GM12878 (cell line): Measurements from ENCODE around the gene ERLEC1. TPM values are rescaled to one million over a fixed set of nuclear protein-coding genes. Genes with fewer than 3 reads are reported as not detected.

Experiments
- ATAC-seq: fragments of 200-7000 bp; cut with Tn5 transposase; 3 replicates; pipeline ENCODE4 v1.9.1; 2020; ENCODE audit warnings: mild to moderate bottlenecking, moderate library complexity
- BruUV-seq: library from RNA; stranded (reverse); fragments of 400-500 nt; replicated peaks from 2 replicates; lab custom pipeline; 2021; lab: Mats Ljungman, UMichigan
- CTCF ChIA-PET: fragments of 300-600 bp; sonication (Branson Sonifier 250); formaldehyde crosslinking; extraction: SDS; loops from one replicate; lab custom pipeline; 2021; ENCODE audit warnings: inconsistent platforms; lab: Yijun Ruan, JAX
- POLR2A ChIA-PET: fragments of 350-600 bp; formaldehyde crosslinking; extraction: SDS; loops from one replicate; lab custom pipeline; 2021; ENCODE audit warnings: inconsistent platforms; lab: Charles Lee
- RAD21 ChIA-PET: fragments of 300-600 bp; sonication (Branson Sonifier 250); formaldehyde crosslinking; loops from one replicate; lab custom pipeline; 2023; ENCODE audit warnings: antibody characterized with exemption; ENCODE audit not compliant: unreplicated experiment; lab: Charles Lee
- SMC1A ChIA-PET: fragments of 300-600 bp; sonication (Branson Sonifier 250); formaldehyde crosslinking; loops from one replicate; lab custom pipeline; 2023; ENCODE audit not compliant: unreplicated experiment, uncharacterized antibody; lab: Charles Lee
- DNase-seq: peaks from one replicate; pipeline ENCODE4 v3.0.0-alpha.2; 2011; ENCODE audit warnings: low read depth, low spot score
- FAIRE-seq: peaks from 3 replicates; lab custom pipeline; 2011; peaks lifted over from hg19 to GRCh38; lab: Jason Lieb, UNC
- H2AFZ ChIP-seq: 2 replicates; pipeline ENCODE4 v1.6.0; 2011; ENCODE audit warnings: low read depth, low read length, control low read depth; ENCODE audit not compliant: control insufficient read depth
- H3K27ac ChIP-seq: 2 replicates; pipeline ENCODE4 v1.5.1; 2011; ENCODE audit warnings: control low read depth; ENCODE audit not compliant: control insufficient read depth, insufficient read depth
- H3K27me3 ChIP-seq, 2 experiments: replicated peaks in 1 of 2; 2 replicates each; pipeline versions ENCODE4 v1.6.0 to v1.6.1; 2011; ENCODE audit warnings: low read length in 1 of 2; ENCODE audit not compliant: control insufficient read depth in 2 of 2, insufficient read depth in 2 of 2
- H3K36me3 ChIP-seq, 2 experiments: 2 replicates each; pipeline ENCODE4 v1.5.1; 2011; ENCODE audit warnings: low read length in 1 of 2; ENCODE audit not compliant: control insufficient read depth in 2 of 2, insufficient read depth in 2 of 2
- H3K4me1 ChIP-seq: 2 replicates; pipeline ENCODE4 v1.6.1; 2011; ENCODE audit warnings: mild to moderate bottlenecking, low read length, moderate library complexity, mixed read lengths; ENCODE audit not compliant: control insufficient read depth, insufficient read depth
- H3K4me2 ChIP-seq: 2 replicates; pipeline ENCODE4 v1.6.0; 2011; ENCODE audit warnings: control low read depth; ENCODE audit not compliant: control insufficient read depth, insufficient read depth
- H3K4me3 ChIP-seq: fragments of 200-600 bp; sonication (generic); 2 replicates; pipeline ENCODE4 v1.5.1; 2016
- H3K79me2 ChIP-seq: 2 replicates; pipeline ENCODE4 v1.6.0; 2011; ENCODE audit warnings: low read length; ENCODE audit not compliant: control insufficient read depth, insufficient read depth
- H3K9ac ChIP-seq: 2 replicates; pipeline ENCODE4 v1.8.0; 2011; ENCODE audit warnings: low read length, control low read depth, mixed read lengths; ENCODE audit not compliant: control insufficient read depth, insufficient read depth
- H3K9me3 ChIP-seq: replicated peaks from 3 replicates; pipeline ENCODE4 v1.5.1; 2011; ENCODE audit warnings: mild to moderate bottlenecking, low read length; ENCODE audit not compliant: control insufficient read depth, insufficient read depth
- H4K20me1 ChIP-seq: 2 replicates; pipeline ENCODE4 v1.6.0; 2011; ENCODE audit not compliant: control insufficient read depth, insufficient read depth
- ATF3 ChIP-seq: IDR thresholded peaks from 2 replicates; pipeline ENCODE4 v1.6.1; 2011; ENCODE audit warnings: low read depth, mild to moderate bottlenecking, low read length, moderate library complexity, borderline replicate concordance; ENCODE audit errors: extremely low read depth
- BHLHE40 ChIP-seq, 2 experiments: fragments of 450-650 bp in 1 of 2; IDR thresholded peaks; 2 replicates each; pipeline ENCODE4 v1.6.1; 2011 to 2017; ENCODE audit warnings: low read depth in 2 of 2, borderline replicate concordance in 1 of 2, improper control_type of control experiment in 1 of 2, low read length in 1 of 2, mild to moderate bottlenecking in 1 of 2
- CBFB ChIP-seq: IDR thresholded peaks from 2 replicates; pipeline ENCODE4 v1.6.1; 2016; ENCODE audit warnings: antibody characterized with exemption, low read depth
- HCFC1 ChIP-seq: fragments of 150-350 bp; IDR thresholded peaks from 2 replicates; pipeline ENCODE4 v1.6.1; 2014; ENCODE audit warnings: low read length
- MEF2A ChIP-seq: IDR thresholded peaks from 2 replicates; pipeline ENCODE4 v1.6.1; 2011; ENCODE audit warnings: low read depth, mild to moderate bottlenecking, low read length, moderate library complexity; ENCODE audit not compliant: insufficient read depth
- NRF1 ChIP-seq: conservative IDR thresholded peaks from 2 replicates; pipeline ENCODE4 v1.6.1; 2011; ENCODE audit warnings: mild to moderate bottlenecking, low read depth, low read length, improper control_type of control experiment
- WGBS: methylation state at CpG from one replicate; pipeline ENCODE4 v1.1.6; 2016; ENCODE audit warnings: low lambda C conversion rate; ENCODE audit not compliant: insufficient replicate concordance, insufficient coverage; ENCODE audit errors: missing lambda C conversion rate; 5-methylcytosine and 5-hydroxymethylcytosine counted together
- in situ Hi-C: fragments of 300-500 bp; cut with MboI; formaldehyde crosslinking; loops from 9 replicates; pipeline ENCODE4 v1.14.3; 2018; ENCODE audit warnings: mixed read lengths
- intact Hi-C: fragments of 100-400 bp; cut with micrococcal nuclease; formaldehyde crosslinking; loops from one replicate; pipeline ENCODE4 v1.14.2; 2022; ENCODE audit not compliant: unreplicated experiment
- polyA plus RNA-seq, 11 experiments: library from polyadenylated mRNA; depleted of rRNA in 4 of 11; unstranded in 6 of 11; stranded (reverse) in 5 of 11; fragments of >200 nt; fragmentation: Nextera tagmentation in 4 of 11; fragmentation: Illumina TruSeq in 1 of 11; extraction: Ambion mirVana in 4 of 11; extraction: Trizol in 1 of 11; gene quantifications; 1 replicate in 1 of 11; 2 replicates in 10 of 11; pipeline versions ENCODE4 v1.2.1 to v1.2.3, GENCODE V29; 2011 to 2016; ENCODE audit warnings: inconsistent platforms in 2 of 11, missing spikeins in 2 of 11, low read depth in 1 of 11
- total RNA-seq, 4 experiments: library from RNA; depleted of rRNA in 3 of 4; stranded (reverse); fragments of >200 nt in 3 of 4; fragmentation: Illumina TruSeq in 1 of 4; extraction: Trizol in 1 of 4; gene quantifications; 2 replicates each; pipeline versions ENCODE4 v1.2.1 to v1.2.3, GENCODE V29; 2013 to 2021

The ERLEC1 gene
- total and polyA plus RNA-seq, 10 of the 15 experiments (the other 5 are each of a cell fraction or from before 2014, with no cell fraction given): 14.1 to 52.2 (median 30.0) TPM

GRCh38 chr2:53856272-53856671, 69.4 kb downstream of the ERLEC1 start:
- intact Hi-C loops: no loop called here
- SMC1A ChIA-PET: no interaction called here
- FAIRE-seq (no peak), DNase-seq (no peak), ATAC-seq (no peak)
- TF ChIP-seq CBFB: no peak
- no peak for TF ChIP-seq ATF3
- no peak for TF ChIP-seq BHLHE40 (IDR thresholded peaks at IDR 0.05; ENCODE audit: borderline replicate concordance in 1 of 2, low read depth in 2 of 2, low read length in 1 of 2)
- TF ChIP-seq MEF2A: no peak
- no peak for TF ChIP-seq NRF1
- TF ChIP-seq HCFC1: no peak
- no peak overlapping the region for H3K4me2 ChIP-seq
- H4K20me1 ChIP-seq: no peaks in the 10 kb centered on the region; the same call in 1 of the 2 replicates
- no peaks in the 10 kb centered on the region for H3K9me3 ChIP-seq
- peaks cover 4% of the 10 kb centered on the region in 2 experiments; a peak in 3 of 4 replicates for H3K36me3 ChIP-seq
- H2AFZ ChIP-seq: no peak overlapping the region
- H3K4me3 ChIP-seq: no peak overlapping the region
- BruUV-seq: no TSS peak
- RAD21 ChIA-PET: no interaction called here
- no peaks in the 10 kb centered on the region for H3K27me3 ChIP-seq
- H3K9ac ChIP-seq: no peak overlapping the region
- CTCF ChIA-PET: interaction anchor here (0.5 kb wide), 1 partner anchor 300 kb away, joined by 3 read pairs; no protein-coding TSS in a partner anchor
- POLR2A ChIA-PET: interaction anchor here (0.6 kb wide), 1 partner anchor 47 kb away, joined by 5 read pairs; no protein-coding TSS in a partner anchor
- 94% methylated on average over 2 of the region's 2 CpGs for WGBS
- no peak overlapping the region for H3K27ac ChIP-seq
- H3K79me2 ChIP-seq: no peaks in the 10 kb centered on the region
- in situ Hi-C loops: no loop called here
- H3K4me1 ChIP-seq: no peaks in the 10 kb centered on the region
